ENCODE data around the gene C2CD2.

GRCh38 chr21:41972511-41973205 is 18.8 kb upstream of the C2CD2 start:
- TF ChIP-seq CTCF (IDR thresholded peaks at IDR 0.05) (no peak), EZH2 (IDR thresholded peaks at IDR 0.05) (no peak), EZH2phosphoT487 (IDR thresholded peaks at IDR 0.05) (no peak)

All from neural progenitor cell (in vitro differentiated cells).